GM12878 (cell line): ENCODE measurements around the gene TRABD. TPM values are rescaled to one million over a fixed set of nuclear protein-coding genes. Genes with fewer than 3 reads are reported as not detected.

Source experiments
- ATAC-seq: fragments of 200-7000 bp; cut with Tn5 transposase; 3 replicates; pipeline ENCODE4 v1.9.1; 2020; ENCODE audit warnings: mild to moderate bottlenecking, moderate library complexity
- BruUV-seq: library from RNA; stranded (reverse); fragments of 400-500 nt; replicated peaks from 2 replicates; lab custom pipeline; 2021; lab: Mats Ljungman, UMichigan
- CTCF ChIA-PET: fragments of 300-600 bp; sonication (Branson Sonifier 250); formaldehyde crosslinking; extraction: SDS; loops from one replicate; lab custom pipeline; 2021; ENCODE audit warnings: inconsistent platforms; lab: Yijun Ruan, JAX
- POLR2A ChIA-PET: fragments of 350-600 bp; formaldehyde crosslinking; extraction: SDS; loops from one replicate; lab custom pipeline; 2021; ENCODE audit warnings: inconsistent platforms; lab: Charles Lee
- RAD21 ChIA-PET: fragments of 300-600 bp; sonication (Branson Sonifier 250); formaldehyde crosslinking; loops from one replicate; lab custom pipeline; 2023; ENCODE audit warnings: antibody characterized with exemption; ENCODE audit not compliant: unreplicated experiment; lab: Charles Lee
- SMC1A ChIA-PET: fragments of 300-600 bp; sonication (Branson Sonifier 250); formaldehyde crosslinking; loops from one replicate; lab custom pipeline; 2023; ENCODE audit not compliant: unreplicated experiment, uncharacterized antibody; lab: Charles Lee
- DNase-seq: peaks from one replicate; pipeline ENCODE4 v3.0.0-alpha.2; 2011; ENCODE audit warnings: low read depth, low spot score
- FAIRE-seq: peaks from 3 replicates; lab custom pipeline; 2011; peaks lifted over from hg19 to GRCh38; lab: Jason Lieb, UNC
- H2AFZ ChIP-seq: 2 replicates; pipeline ENCODE4 v1.6.0; 2011; ENCODE audit warnings: low read depth, low read length, control low read depth; ENCODE audit not compliant: control insufficient read depth
- H3K27ac ChIP-seq: 2 replicates; pipeline ENCODE4 v1.5.1; 2011; ENCODE audit warnings: control low read depth; ENCODE audit not compliant: control insufficient read depth, insufficient read depth
- H3K27me3 ChIP-seq, 2 experiments: replicated peaks in 1 of 2; 2 replicates each; pipeline versions ENCODE4 v1.6.0 to v1.6.1; 2011; ENCODE audit warnings: low read length in 1 of 2; ENCODE audit not compliant: control insufficient read depth in 2 of 2, insufficient read depth in 2 of 2
- H3K36me3 ChIP-seq, 2 experiments: 2 replicates each; pipeline ENCODE4 v1.5.1; 2011; ENCODE audit warnings: low read length in 1 of 2; ENCODE audit not compliant: control insufficient read depth in 2 of 2, insufficient read depth in 2 of 2
- H3K4me1 ChIP-seq: 2 replicates; pipeline ENCODE4 v1.6.1; 2011; ENCODE audit warnings: mild to moderate bottlenecking, low read length, moderate library complexity, mixed read lengths; ENCODE audit not compliant: control insufficient read depth, insufficient read depth
- H3K4me2 ChIP-seq: 2 replicates; pipeline ENCODE4 v1.6.0; 2011; ENCODE audit warnings: control low read depth; ENCODE audit not compliant: control insufficient read depth, insufficient read depth
- H3K4me3 ChIP-seq: fragments of 200-600 bp; sonication (generic); 2 replicates; pipeline ENCODE4 v1.5.1; 2016
- H3K79me2 ChIP-seq: 2 replicates; pipeline ENCODE4 v1.6.0; 2011; ENCODE audit warnings: low read length; ENCODE audit not compliant: control insufficient read depth, insufficient read depth
- H3K9ac ChIP-seq: 2 replicates; pipeline ENCODE4 v1.8.0; 2011; ENCODE audit warnings: low read length, control low read depth, mixed read lengths; ENCODE audit not compliant: control insufficient read depth, insufficient read depth
- H3K9me3 ChIP-seq: replicated peaks from 3 replicates; pipeline ENCODE4 v1.5.1; 2011; ENCODE audit warnings: mild to moderate bottlenecking, low read length; ENCODE audit not compliant: control insufficient read depth, insufficient read depth
- H4K20me1 ChIP-seq: 2 replicates; pipeline ENCODE4 v1.6.0; 2011; ENCODE audit not compliant: control insufficient read depth, insufficient read depth
- IKZF1 ChIP-seq: fragments of 450-650 bp; conservative IDR thresholded peaks from 2 replicates; pipeline ENCODE4 v1.6.1; 2017; ENCODE audit warnings: antibody characterized with exemption, mild to moderate bottlenecking
- KAT2A ChIP-seq: conservative IDR thresholded peaks from 2 replicates; pipeline ENCODE4 v1.6.1; 2011; ENCODE audit warnings: low read depth, low read length; ENCODE audit not compliant: control insufficient read depth
- MEF2B ChIP-seq: fragments of 450-650 bp; IDR thresholded peaks from 2 replicates; pipeline ENCODE4 v1.6.1; 2018; ENCODE audit warnings: mild to moderate bottlenecking, moderate library complexity; ENCODE audit not compliant: partially characterized antibody, poor library complexity, severe bottlenecking
- NRF1 ChIP-seq: conservative IDR thresholded peaks from 2 replicates; pipeline ENCODE4 v1.6.1; 2011; ENCODE audit warnings: mild to moderate bottlenecking, low read depth, low read length, improper control_type of control experiment
- SREBF2 ChIP-seq: IDR thresholded peaks from 2 replicates; pipeline ENCODE4 v1.6.1; 2012; ENCODE audit warnings: mild to moderate bottlenecking, low read length
- ZSCAN29 ChIP-seq: fragments of 450-650 bp; IDR thresholded peaks from 2 replicates; pipeline ENCODE4 v1.6.1; 2017; ENCODE audit warnings: mild to moderate bottlenecking, moderate library complexity
- WGBS: methylation state at CpG from one replicate; pipeline ENCODE4 v1.1.6; 2016; ENCODE audit warnings: low lambda C conversion rate; ENCODE audit not compliant: insufficient replicate concordance, insufficient coverage; ENCODE audit errors: missing lambda C conversion rate; 5-methylcytosine and 5-hydroxymethylcytosine counted together
- in situ Hi-C: fragments of 300-500 bp; cut with MboI; formaldehyde crosslinking; loops from 9 replicates; pipeline ENCODE4 v1.14.3; 2018; ENCODE audit warnings: mixed read lengths
- intact Hi-C: fragments of 100-400 bp; cut with micrococcal nuclease; formaldehyde crosslinking; loops from one replicate; pipeline ENCODE4 v1.14.2; 2022; ENCODE audit not compliant: unreplicated experiment
- polyA plus RNA-seq, 11 experiments: library from polyadenylated mRNA; depleted of rRNA in 4 of 11; unstranded in 6 of 11; stranded (reverse) in 5 of 11; fragments of >200 nt; fragmentation: Nextera tagmentation in 4 of 11; fragmentation: Illumina TruSeq in 1 of 11; extraction: Ambion mirVana in 4 of 11; extraction: Trizol in 1 of 11; gene quantifications; 1 replicate in 1 of 11; 2 replicates in 10 of 11; pipeline versions ENCODE4 v1.2.1 to v1.2.3, GENCODE V29; 2011 to 2016; ENCODE audit warnings: inconsistent platforms in 2 of 11, missing spikeins in 2 of 11, low read depth in 1 of 11
- total RNA-seq, 4 experiments: library from RNA; depleted of rRNA in 3 of 4; stranded (reverse); fragments of >200 nt in 3 of 4; fragmentation: Illumina TruSeq in 1 of 4; extraction: Trizol in 1 of 4; gene quantifications; 2 replicates each; pipeline versions ENCODE4 v1.2.1 to v1.2.3, GENCODE V29; 2013 to 2021
- TF ChIP-seq, protein P1 (sequence below): fragments of 450-650 bp; IDR thresholded peaks from 2 replicates; pipeline ENCODE4 v1.6.1; 2016; ENCODE audit warnings: mild to moderate bottlenecking, moderate library complexity, borderline replicate concordance

TRABD gene
- total and polyA plus RNA-seq, 10 of the 15 experiments (the other 5 are each of a cell fraction or from before 2014, with no cell fraction given) = 0.43 to 116 (median 58.1) TPM

DNA sequence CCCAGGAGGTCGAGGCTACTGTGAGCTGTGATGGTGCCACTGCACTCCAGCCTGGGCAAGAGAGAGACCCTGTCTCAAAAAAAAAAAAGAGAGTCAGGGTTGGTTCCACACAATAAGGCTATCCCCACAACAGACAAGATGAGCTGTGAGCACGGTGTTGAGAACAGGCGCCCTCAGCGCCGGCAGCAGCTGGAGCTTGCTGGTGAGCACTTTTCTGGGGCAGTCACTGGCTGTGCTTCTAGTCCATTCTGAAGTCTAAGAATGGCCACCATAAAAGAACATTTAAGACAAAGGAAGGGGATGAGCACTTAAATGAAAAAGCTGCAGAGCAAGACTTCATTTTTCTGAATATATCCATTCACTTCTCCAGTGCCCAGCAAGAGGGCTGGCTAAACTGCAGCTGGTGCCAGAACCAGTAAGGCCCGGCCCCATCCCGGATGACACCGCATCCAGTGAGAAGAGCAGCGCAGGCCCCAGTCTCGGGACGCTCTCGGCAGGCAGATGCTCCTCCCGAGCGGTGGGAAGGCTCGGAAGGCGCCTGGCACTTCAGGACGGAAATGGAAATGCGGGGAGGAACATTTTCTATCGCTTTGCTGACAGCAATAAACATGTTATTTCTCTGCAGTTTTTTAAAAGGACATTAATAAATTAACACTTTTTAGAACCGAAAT, 46.9 kb downstream of the TRABD start:
- no peaks in the 10 kb centered on the region for H3K4me1 ChIP-seq
- H4K20me1 ChIP-seq = no peaks in the 10 kb centered on the region
- H3K79me2 ChIP-seq = peaks cover 9% of the 10 kb centered on the region
- in situ Hi-C loops (no loop called here), intact Hi-C loops (no loop called here)
- CTCF ChIA-PET = interaction anchor here (1.2 kb wide), 1 partner anchor 8 kb away, joined by 4 read pairs; no protein-coding TSS in a partner anchor
- FAIRE-seq = no peak
- no peak for ATAC-seq
- no peak overlapping the region for H3K27ac ChIP-seq
- POLR2A ChIA-PET = no interaction called here
- H3K9me3 ChIP-seq = no peaks in the 10 kb centered on the region
- H3K36me3 ChIP-seq = peaks cover 0 to 8% of the 10 kb centered on the region in 2 experiments; a peak in 3 of 4 replicates
- no peak for TF ChIP-seq KAT2A
- TF ChIP-seq ZSCAN29 = no peak
- TF ChIP-seq, protein P1, sequence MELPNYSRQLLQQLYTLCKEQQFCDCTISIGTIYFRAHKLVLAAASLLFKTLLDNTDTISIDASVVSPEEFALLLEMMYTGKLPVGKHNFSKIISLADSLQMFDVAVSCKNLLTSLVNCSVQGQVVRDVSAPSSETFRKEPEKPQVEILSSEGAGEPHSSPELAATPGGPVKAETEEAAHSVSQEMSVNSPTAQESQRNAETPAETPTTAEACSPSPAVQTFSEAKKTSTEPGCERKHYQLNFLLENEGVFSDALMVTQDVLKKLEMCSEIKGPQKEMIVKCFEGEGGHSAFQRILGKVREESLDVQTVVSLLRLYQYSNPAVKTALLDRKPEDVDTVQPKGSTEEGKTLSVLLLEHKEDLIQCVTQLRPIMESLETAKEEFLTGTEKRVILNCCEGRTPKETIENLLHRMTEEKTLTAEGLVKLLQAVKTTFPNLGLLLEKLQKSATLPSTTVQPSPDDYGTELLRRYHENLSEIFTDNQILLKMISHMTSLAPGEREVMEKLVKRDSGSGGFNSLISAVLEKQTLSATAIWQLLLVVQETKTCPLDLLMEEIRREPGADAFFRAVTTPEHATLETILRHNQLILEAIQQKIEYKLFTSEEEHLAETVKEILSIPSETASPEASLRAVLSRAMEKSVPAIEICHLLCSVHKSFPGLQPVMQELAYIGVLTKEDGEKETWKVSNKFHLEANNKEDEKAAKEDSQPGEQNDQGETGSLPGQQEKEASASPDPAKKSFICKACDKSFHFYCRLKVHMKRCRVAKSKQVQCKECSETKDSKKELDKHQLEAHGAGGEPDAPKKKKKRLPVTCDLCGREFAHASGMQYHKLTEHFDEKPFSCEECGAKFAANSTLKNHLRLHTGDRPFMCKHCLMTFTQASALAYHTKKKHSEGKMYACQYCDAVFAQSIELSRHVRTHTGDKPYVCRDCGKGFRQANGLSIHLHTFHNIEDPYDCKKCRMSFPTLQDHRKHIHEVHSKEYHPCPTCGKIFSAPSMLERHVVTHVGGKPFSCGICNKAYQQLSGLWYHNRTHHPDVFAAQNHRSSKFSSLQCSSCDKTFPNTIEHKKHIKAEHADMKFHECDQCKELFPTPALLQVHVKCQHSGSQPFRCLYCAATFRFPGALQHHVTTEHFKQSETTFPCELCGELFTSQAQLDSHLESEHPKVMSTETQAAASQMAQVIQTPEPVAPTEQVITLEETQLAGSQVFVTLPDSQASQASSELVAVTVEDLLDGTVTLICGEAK = no peak
- TF ChIP-seq SREBF2 = no peak
- TF ChIP-seq NRF1 = no peak
- TF ChIP-seq IKZF1 = no peak
- TF ChIP-seq MEF2B = no peak
- H3K4me2 ChIP-seq = no peak overlapping the region
- WGBS = 96% methylated on average over 20 of the region's 20 CpGs
- H3K27me3 ChIP-seq = no peaks in the 10 kb centered on the region
- SMC1A ChIA-PET = interaction anchor here (0.6 kb wide), 1 partner anchor 465 kb away, joined by 4 read pairs; no protein-coding TSS in a partner anchor
- H3K9ac ChIP-seq = no peak overlapping the region
- no peak overlapping the region for H3K4me3 ChIP-seq
- H2AFZ ChIP-seq = no peak overlapping the region
- DNase-seq = no peak
- RAD21 ChIA-PET = interaction anchor here (0.6 to 0.7 kb wide), 2 partner anchors 11 to 78 kb away, joined by 3 read pairs; no protein-coding TSS in a partner anchor
- no TSS peak for BruUV-seq
